ENCODE results near the gene ZDHHC7.

ZDHHC7 gene

DNA sequence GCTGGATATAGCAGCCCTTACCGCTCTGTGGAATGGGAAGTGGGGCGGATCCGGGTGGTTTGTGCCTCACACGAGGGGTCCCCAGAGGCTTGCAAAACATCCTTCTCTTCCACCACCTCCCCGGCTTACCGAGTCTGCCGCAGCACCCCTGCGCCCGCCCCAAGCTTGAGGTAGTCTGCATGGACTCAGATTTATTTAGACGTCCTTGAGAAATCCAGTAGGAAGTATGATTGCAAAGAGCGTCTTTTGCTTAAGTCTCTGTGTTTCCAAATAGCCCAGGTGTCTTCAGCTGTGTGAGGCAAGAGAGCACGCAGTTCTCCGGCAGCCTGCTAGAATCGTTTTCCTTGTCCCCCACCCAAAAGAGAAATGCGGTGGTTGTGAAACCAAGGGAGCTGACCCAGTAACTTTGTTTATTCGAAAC lies 18.7 kb upstream of the ZDHHC7 start (continued):
- TF ChIP-seq ZNF600 (tag by site-specific recombination; IDR thresholded peaks at IDR 0.05): 0 out of 2 replicates have a peak, but pooled peaks have one; percentile 23

DNA sequence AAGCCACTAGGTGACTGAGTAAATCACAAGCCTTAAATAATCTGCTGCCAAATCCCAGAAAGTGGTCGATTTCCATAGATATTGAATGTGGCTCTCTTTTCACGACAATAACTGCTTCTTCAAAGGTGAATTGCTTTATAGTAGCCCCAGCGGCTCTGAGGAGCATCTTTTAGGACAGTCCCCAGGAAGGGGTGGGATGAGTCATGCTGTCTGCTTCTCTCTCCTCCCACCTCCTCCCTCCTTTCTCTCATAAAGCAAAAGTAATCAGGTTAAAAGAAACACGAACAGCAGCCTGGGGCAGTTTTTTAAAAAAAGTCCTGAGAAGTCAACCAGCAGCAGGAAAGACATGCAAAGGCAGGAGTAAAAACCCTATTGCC lies 18.1 kb upstream of the ZDHHC7 start:
- Histone ChIP-seq H3K36me3 (ENCODE audit: control insufficient read depth in 2 of 2, insufficient read depth in 1 of 2, low read length in 2 of 2) (peaks cover 0 to 6% of the 10 kb centered on the region in 2 experiments; a peak in 1 of 3 replicates), H3K9me3 (ENCODE audit: control insufficient read depth, insufficient read depth, low read depth, low read length) (no peaks in the 10 kb centered on the region), H3K27ac (ENCODE audit: extremely low read depth, low read depth, low read length) (no peak overlapping the region; the same call in 1 of the 2 replicates), H3K4me3 (ENCODE audit: low read depth, low read length) (no peak overlapping the region), H3K4me1 (ENCODE audit: control insufficient read depth, insufficient read depth, low read length) (peaks cover 16% of the 10 kb centered on the region)
- CTCF ChIA-PET: interaction anchor here (0.6 kb wide), 1 partner anchor 509 kb away, joined by 3 read pairs; no protein-coding TSS in a partner anchor
- POLR2A ChIA-PET: interaction anchor here (0.6 kb wide), 1 partner anchor 14 kb away, joined by 3 read pairs; no protein-coding TSS in a partner anchor
- TF ChIP-seq ZBTB48 (tag by site-specific recombination; IDR thresholded peaks at IDR 0.05) (peak; percentile 93), ZNF184 (tag by site-specific recombination; IDR thresholded peaks at IDR 0.05) (no peak), ZNF776 (tag by site-specific recombination; IDR thresholded peaks at IDR 0.05; ENCODE audit: borderline replicate concordance) (no peak), KLF10 (tag by site-specific recombination; IDR thresholded peaks at IDR 0.05) (0 out of 2 replicates have a peak, but pooled peaks have one; percentile 32), YY1 (tag by site-specific recombination; IDR thresholded peaks at IDR 0.05) (no peak), MYNN (tag by site-specific recombination; IDR thresholded peaks at IDR 0.05; ENCODE audit: borderline replicate concordance) (no peak), ZNF544 (tag by site-specific recombination; IDR thresholded peaks at IDR 0.05) (no peak), ZFP41 (tag by site-specific recombination; IDR thresholded peaks at IDR 0.05; ENCODE audit: borderline replicate concordance) (no peak), PRDM1 (tag by site-specific recombination; IDR thresholded peaks at IDR 0.05) (peak; percentile 91), SP3 (tag by site-specific recombination; IDR thresholded peaks at IDR 0.05) (no peak), ZNF561 (tag by site-specific recombination; IDR thresholded peaks at IDR 0.05; ENCODE audit: borderline replicate concordance) (peak; percentile 31; the same call in 1 of the 2 replicates), ZNF76 (tag by site-specific recombination; IDR thresholded peaks at IDR 0.05; ENCODE audit: borderline replicate concordance, low read depth) (no peak), ZNF366 (tag by site-specific recombination; conservative IDR thresholded peaks at IDR 0.05) (0 out of 2 replicates have a peak, but pooled peaks have one; percentile 34), ZSCAN30 (tag by site-specific recombination; IDR thresholded peaks at IDR 0.05) (no peak), RBAK (tag by site-specific recombination; IDR thresholded peaks at IDR 0.05) (no peak)
- TF ChIP-seq, protein P1, sequence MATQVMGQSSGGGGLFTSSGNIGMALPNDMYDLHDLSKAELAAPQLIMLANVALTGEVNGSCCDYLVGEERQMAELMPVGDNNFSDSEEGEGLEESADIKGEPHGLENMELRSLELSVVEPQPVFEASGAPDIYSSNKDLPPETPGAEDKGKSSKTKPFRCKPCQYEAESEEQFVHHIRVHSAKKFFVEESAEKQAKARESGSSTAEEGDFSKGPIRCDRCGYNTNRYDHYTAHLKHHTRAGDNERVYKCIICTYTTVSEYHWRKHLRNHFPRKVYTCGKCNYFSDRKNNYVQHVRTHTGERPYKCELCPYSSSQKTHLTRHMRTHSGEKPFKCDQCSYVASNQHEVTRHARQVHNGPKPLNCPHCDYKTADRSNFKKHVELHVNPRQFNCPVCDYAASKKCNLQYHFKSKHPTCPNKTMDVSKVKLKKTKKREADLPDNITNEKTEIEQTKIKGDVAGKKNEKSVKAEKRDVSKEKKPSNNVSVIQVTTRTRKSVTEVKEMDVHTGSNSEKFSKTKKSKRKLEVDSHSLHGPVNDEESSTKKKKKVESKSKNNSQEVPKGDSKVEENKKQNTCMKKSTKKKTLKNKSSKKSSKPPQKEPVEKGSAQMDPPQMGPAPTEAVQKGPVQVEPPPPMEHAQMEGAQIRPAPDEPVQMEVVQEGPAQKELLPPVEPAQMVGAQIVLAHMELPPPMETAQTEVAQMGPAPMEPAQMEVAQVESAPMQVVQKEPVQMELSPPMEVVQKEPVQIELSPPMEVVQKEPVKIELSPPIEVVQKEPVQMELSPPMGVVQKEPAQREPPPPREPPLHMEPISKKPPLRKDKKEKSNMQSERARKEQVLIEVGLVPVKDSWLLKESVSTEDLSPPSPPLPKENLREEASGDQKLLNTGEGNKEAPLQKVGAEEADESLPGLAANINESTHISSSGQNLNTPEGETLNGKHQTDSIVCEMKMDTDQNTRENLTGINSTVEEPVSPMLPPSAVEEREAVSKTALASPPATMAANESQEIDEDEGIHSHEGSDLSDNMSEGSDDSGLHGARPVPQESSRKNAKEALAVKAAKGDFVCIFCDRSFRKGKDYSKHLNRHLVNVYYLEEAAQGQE (tag by site-specific recombination; IDR thresholded peaks at IDR 0.05): no peak
- TF ChIP-seq, protein P2, sequence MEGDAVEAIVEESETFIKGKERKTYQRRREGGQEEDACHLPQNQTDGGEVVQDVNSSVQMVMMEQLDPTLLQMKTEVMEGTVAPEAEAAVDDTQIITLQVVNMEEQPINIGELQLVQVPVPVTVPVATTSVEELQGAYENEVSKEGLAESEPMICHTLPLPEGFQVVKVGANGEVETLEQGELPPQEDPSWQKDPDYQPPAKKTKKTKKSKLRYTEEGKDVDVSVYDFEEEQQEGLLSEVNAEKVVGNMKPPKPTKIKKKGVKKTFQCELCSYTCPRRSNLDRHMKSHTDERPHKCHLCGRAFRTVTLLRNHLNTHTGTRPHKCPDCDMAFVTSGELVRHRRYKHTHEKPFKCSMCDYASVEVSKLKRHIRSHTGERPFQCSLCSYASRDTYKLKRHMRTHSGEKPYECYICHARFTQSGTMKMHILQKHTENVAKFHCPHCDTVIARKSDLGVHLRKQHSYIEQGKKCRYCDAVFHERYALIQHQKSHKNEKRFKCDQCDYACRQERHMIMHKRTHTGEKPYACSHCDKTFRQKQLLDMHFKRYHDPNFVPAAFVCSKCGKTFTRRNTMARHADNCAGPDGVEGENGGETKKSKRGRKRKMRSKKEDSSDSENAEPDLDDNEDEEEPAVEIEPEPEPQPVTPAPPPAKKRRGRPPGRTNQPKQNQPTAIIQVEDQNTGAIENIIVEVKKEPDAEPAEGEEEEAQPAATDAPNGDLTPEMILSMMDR (tag by site-specific recombination; IDR thresholded peaks at IDR 0.05): no peak
- TF ChIP-seq, protein P3, sequence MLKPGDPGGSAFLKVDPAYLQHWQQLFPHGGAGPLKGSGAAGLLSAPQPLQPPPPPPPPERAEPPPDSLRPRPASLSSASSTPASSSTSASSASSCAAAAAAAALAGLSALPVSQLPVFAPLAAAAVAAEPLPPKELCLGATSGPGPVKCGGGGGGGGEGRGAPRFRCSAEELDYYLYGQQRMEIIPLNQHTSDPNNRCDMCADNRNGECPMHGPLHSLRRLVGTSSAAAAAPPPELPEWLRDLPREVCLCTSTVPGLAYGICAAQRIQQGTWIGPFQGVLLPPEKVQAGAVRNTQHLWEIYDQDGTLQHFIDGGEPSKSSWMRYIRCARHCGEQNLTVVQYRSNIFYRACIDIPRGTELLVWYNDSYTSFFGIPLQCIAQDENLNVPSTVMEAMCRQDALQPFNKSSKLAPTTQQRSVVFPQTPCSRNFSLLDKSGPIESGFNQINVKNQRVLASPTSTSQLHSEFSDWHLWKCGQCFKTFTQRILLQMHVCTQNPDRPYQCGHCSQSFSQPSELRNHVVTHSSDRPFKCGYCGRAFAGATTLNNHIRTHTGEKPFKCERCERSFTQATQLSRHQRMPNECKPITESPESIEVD (tag by site-specific recombination; IDR thresholded peaks at IDR 0.05): peak; percentile 78
- TF ChIP-seq, protein P4, sequence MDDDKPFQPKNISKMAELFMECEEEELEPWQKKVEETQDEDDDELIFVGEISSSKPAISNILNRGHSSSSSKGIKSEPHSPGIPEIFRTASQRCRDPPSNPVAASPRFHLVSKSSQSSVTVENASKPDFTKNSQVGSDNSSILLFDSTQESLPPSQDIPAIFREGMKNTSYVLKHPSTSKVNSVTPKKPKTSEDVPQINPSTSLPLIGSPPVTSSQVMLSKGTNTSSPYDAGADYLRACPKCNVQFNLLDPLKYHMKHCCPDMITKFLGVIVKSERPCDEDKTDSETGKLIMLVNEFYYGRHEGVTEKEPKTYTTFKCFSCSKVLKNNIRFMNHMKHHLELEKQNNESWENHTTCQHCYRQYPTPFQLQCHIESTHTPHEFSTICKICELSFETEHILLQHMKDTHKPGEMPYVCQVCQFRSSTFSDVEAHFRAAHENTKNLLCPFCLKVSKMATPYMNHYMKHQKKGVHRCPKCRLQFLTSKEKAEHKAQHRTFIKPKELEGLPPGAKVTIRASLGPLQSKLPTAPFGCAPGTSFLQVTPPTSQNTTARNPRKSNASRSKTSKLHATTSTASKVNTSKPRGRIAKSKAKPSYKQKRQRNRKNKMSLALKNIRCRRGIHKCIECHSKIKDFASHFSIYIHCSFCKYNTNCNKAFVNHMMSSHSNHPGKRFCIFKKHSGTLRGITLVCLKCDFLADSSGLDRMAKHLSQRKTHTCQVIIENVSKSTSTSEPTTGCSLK (tag by site-specific recombination; IDR thresholded peaks at IDR 0.05): no peak
- TF ChIP-seq, protein P5, sequence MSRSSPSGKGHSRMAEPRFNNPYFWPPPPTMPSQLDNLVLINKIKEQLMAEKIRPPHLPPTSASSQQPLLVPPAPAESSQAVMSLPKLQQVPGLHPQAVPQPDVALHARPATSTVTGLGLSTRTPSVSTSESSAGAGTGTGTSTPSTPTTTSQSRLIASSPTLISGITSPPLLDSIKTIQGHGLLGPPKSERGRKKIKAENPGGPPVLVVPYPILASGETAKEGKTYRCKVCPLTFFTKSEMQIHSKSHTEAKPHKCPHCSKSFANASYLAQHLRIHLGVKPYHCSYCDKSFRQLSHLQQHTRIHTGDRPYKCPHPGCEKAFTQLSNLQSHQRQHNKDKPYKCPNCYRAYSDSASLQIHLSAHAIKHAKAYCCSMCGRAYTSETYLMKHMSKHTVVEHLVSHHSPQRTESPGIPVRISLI (tag by site-specific recombination; IDR thresholded peaks at IDR 0.05): peak; percentile 33; the same call in 1 of the 2 replicates
- TF ChIP-seq, protein P6, sequence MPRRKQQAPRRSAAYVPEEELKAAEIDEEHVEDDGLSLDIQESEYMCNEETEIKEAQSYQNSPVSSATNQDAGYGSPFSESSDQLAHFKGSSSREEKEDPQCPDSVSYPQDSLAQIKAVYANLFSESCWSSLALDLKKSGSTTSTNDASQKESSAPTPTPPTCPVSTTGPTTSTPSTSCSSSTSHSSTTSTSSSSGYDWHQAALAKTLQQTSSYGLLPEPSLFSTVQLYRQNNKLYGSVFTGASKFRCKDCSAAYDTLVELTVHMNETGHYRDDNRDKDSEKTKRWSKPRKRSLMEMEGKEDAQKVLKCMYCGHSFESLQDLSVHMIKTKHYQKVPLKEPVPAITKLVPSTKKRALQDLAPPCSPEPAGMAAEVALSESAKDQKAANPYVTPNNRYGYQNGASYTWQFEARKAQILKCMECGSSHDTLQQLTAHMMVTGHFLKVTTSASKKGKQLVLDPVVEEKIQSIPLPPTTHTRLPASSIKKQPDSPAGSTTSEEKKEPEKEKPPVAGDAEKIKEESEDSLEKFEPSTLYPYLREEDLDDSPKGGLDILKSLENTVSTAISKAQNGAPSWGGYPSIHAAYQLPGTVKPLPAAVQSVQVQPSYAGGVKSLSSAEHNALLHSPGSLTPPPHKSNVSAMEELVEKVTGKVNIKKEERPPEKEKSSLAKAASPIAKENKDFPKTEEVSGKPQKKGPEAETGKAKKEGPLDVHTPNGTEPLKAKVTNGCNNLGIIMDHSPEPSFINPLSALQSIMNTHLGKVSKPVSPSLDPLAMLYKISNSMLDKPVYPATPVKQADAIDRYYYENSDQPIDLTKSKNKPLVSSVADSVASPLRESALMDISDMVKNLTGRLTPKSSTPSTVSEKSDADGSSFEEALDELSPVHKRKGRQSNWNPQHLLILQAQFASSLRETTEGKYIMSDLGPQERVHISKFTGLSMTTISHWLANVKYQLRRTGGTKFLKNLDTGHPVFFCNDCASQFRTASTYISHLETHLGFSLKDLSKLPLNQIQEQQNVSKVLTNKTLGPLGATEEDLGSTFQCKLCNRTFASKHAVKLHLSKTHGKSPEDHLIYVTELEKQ (tag by site-specific recombination; IDR thresholded peaks at IDR 0.05; ENCODE audit: borderline replicate concordance): no peak

All from HEK293 (cell line).